H54 (cell line): Measurements from ENCODE around the gene AGMAT.

Experiments
- DNase-seq: peaks from one replicate; pipeline ENCODE4 v3.0.0; 2011; ENCODE audit warnings: low spot score, mixed read lengths; ENCODE audit not compliant: insufficient read length
- FAIRE-seq: peaks from 3 replicates; lab custom pipeline; 2011; peaks lifted over from hg19 to GRCh38; lab: Jason Lieb, UNC
- POLR2A ChIP-seq: IDR thresholded peaks from 2 replicates; pipeline ENCODE4 v1.6.1; 2011; ENCODE audit warnings: low read depth, mild to moderate bottlenecking, low read length

AGMAT gene, protein sequence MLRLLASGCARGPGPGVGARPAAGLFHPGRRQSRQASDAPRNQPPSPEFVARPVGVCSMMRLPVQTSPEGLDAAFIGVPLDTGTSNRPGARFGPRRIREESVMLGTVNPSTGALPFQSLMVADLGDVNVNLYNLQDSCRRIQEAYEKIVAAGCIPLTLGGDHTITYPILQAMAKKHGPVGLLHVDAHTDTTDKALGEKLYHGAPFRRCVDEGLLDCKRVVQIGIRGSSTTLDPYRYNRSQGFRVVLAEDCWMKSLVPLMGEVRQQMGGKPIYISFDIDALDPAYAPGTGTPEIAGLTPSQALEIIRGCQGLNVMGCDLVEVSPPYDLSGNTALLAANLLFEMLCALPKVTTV

DNA sequence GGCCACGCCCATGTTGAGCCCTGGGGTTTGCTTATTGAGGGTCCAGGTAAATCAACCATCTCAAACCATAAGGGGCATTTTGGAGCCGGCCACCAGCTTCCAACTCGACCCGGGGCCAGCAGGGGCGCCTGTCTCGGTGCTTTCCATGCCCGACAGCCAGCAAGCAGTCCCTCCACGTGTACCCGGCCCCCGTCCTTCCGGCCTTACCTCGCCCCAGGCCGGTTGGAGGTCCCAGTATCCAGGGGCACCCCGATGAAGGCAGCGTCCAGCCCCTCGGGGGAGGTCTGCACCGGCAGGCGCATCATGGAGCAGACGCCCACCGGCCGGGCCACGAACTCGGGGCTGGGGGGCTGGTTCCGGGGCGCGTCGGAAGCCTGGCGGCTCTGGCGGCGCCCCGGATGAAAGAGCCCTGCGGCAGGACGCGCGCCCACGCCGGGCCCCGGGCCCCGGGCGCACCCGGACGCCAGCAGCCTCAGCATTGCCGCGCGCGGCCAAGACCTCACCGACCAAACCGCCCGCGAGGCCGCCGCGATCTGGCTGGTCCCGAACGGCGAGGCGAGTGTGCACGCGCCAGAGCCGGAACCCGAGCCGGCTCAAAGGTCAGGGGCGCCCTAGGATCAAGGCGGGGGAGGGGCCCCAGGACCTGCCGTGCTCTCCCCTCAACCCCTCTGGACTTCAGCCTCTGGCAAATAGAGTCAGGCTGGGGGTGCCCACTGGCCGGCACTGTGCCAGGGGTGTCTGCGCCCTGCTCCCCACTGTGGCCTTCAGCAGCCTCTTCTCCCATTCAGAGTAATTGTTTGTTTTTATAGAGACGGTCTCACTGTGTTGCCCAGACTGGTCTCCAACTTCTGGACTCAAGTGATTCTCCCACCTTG lies at the start of gene AGMAT:
TSS of gene AGMAT (minus strand) at position 563 of the 875 bp plus-strand sequence. CDS start at position 479, 84 bp downstream.
- TF ChIP-seq POLR2A, result no peak
- FAIRE-seq, result no peak
- no peak for DNase-seq

- no peak for TF ChIP-seq POLR2A
- FAIRE-seq, result no peak
- DNase-seq, result no peak
Measured at GRCh38 chr1:15633756-15634420, 49.0 kb upstream of the AGMAT start.

DNA sequence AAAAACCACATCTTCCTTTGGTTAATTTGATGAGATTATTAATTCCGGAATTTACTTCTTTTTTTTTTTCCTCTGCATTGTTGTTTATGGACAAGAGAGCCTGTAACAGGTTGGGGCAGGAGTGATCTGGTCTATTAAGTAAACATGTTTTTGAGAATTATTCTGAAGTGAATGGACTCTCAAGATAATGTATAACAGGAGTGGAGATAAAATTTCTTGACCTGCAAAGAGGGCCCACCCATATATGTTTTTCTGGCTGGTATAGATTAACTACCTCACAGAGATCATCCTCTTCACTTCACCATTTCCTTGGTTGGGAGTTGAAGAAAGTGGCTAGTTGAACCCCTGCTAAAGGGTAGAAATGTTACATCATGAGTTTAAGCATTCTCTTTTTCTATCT lies 43.2 kb upstream of the AGMAT start:
- FAIRE-seq (no peak), DNase-seq (no peak)
- no peak for TF ChIP-seq POLR2A

- DNase-seq (no peak), FAIRE-seq (no peak)
- no peak for TF ChIP-seq POLR2A
Measured at GRCh38 chr1:15627343-15627988, 42.6 kb upstream of the AGMAT start.

DNA sequence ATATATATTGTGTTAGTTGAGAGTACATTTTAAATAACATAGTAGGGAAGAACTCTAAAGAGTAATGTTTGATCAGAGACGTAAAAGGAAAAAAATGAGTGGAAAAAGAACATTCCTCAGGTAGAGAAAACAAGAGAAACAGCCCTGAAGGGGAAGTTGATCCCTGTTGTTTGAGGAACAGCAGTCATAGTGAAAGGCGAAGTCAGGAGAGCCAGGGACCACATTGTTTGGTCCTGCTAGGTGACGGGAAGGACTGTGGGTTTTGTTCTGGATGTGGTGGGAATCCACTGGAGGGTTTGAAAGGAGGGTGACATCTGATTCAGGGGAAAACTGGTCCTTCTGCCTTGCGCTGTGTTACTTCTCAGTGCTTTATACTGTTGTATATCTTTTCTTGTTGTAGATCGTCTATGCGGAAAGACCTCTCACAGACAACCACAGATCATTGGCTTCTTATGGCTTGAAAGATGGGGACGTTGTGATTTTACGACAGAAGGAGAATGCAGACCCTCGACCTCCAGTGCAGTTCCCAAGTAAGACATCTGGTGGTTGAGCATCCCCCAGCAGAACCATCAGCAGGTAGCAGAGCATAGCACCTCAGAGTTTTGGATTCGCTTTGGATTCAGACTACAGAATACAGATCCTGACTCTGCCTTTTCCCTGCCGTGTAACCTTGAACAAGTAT lies 41.6 kb upstream of the AGMAT start:
- no peak for TF ChIP-seq POLR2A
- no peak for FAIRE-seq
- no peak for DNase-seq

GRCh38 chr1:15625056-15625917 lies 40.4 kb upstream of the AGMAT start:
- TF ChIP-seq POLR2A, result no peak
- no peak for DNase-seq
- FAIRE-seq, result no peak

DNA sequence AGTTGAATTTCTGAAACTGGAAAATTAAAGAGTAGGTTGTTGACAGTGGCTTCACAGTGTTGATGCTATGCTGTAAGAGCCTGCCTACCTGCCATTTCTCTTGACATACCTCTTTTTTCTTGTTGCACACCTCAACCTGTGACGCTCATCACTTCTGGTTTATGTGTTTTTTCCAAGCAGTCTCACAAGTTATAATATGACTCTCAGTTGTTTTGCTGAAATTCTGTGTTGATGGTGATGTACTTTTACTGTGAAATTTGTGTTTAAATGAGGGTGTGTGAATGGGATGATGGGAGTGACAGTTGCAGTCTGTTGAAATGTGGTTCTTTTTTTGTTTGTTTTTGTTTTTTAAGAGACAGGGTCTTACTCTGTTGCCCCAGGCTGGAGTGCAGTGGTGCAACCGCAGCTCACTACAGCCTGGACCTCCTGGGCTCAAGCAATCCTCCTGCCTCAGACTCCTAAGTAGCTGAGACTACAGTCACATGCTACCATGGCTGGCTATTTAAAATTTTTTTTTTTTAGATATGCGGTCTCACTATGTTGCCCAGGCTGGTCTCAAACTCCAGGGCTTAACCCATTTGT lies 39.4 kb upstream of the AGMAT start:
- TF ChIP-seq POLR2A, result no peak
- DNase-seq (no peak), FAIRE-seq (no peak)

- DNase-seq (no peak), FAIRE-seq (no peak)
- no peak for TF ChIP-seq POLR2A
Measured at GRCh38 chr1:15623435-15623834, 38.6 kb upstream of the AGMAT start.

DNA sequence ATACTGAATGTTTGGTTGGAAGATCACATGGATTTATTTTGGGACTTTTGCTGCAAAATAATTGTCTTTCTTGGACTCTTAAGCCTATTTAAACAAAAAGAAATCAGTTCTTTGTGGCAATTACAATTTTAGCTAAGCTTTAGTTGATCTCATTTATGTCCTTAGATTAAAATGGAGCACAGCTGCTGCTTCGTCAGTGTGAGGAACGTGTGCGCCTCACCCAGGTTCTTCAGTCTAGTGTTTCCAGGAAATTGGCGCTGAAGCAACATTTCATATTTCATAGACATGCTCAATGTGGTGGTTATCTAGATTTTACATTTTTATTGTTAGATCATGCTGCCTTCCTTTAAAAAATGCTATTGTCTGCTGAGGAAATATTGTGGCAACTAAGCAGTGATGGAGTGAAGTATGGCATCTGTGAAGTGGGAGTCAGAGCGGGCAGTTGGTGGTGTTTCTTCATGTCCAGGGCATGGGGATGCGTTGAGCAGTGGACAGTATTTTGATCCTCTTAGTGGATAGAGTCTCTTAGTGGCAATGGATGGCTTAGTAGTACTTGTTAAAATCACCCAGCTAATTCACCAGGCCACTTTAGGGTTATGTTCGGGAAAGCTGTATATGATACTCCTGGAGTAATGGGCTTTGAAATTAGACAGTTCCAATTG lies 38.0 kb upstream of the AGMAT start:
- DNase-seq (no peak), FAIRE-seq (no peak)
- no peak for TF ChIP-seq POLR2A

DNA sequence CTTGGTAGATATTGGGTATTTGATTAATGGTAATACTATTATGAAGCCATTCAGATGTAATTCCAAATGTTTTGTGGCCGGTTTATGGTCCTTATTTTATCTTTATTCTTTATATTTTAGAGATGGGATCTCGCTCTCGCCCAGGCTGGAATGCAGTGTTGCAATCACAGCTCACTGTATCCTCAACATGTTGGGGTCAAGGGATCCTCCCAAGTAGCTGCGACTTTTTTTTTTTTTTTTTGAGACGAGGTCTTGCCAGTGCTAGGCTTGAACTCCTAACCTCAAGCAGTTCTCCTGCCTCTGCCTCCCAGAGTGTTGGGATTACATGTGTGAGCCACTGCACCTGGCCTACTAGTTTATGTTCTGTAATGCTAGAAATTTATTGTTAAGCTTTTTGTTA lies 37.1 kb upstream of the AGMAT start:
- DNase-seq (no peak), FAIRE-seq (no peak)
- no peak for TF ChIP-seq POLR2A

DNA sequence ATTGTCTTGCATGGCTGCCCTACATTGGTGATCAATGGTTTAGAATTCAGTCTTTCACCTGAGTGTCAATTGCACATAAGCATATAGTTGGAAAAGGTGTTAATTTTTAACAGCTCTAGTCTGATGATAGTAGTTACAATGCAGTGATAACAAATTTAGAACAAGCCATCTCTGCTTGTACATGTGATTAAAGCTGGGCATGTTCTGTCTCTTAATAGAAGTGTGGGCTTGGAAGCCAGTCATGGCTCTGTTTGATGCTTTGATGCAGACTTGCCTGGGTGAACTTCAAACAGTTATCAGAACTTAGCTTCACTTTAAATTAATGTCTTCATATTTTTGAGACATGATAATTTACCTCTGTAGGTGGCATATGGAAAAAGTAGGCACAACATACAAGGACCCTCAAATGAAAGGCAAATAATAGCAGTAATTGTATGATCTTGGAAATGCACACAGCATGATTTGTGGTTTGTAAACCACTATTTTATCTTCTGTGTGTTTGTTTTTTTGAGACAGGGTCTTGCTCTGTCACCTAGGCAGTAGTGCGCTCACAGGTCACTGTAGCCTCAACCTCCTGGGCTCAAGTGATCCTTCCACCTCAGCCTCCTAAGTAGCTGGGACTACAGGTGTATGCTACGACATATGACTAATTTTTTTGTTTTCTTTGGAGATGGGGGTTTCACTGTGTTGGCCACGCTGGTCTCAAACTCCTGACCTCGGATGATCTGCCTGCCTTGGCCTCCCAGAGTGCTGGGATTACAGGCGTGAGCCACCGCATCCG lies 36.2 kb upstream of the AGMAT start:
- DNase-seq, result no peak
- no peak for FAIRE-seq
- no peak for TF ChIP-seq POLR2A
